ENCODE measurements around the gene RASA4B.
"Not testable (repeated sequence)": the region's sequence is repeated elsewhere in the genome, so short reads cannot be mapped to it uniquely, and the experiment has no call there.

Gene RASA4B

GRCh38 chr7:102510575-102510974 is 7.0 kb downstream of the RASA4B start:
- not testable (repeated sequence) for DNase-seq

DNA sequence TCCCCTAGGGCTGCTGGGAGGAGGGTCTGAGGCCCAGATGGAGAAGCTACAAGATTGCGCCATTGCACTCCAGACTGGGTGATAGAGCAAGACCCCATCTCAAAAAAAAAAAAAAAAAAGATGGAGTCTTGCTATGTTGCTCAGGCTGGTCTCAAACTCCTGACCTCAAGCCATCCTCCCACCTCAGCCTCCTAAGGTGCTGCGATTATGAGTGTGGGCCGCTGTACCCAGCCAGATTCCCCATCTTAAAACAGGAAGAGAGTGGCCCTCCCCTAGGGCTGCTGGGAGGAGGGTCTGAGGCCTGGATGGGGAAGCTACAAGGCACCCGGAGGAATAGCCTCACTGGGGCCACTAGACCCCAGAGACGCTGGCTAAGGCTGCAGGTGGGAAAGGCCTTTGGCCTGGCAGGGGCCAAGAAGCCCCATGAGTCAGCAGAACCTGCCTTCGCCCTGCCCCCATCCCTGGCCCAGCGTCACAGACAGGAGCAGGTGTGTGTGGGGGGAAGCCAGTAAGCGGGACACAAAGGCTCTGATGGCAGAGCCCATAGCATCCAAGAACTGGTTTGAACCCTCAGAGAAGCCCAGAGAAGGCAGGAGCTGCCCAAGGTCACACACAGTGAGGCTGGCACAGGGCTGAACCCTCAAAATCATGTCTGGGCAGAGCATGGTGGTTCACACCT is 10.0 kb downstream of the RASA4B start:
- not testable (repeated sequence) for DNase-seq

- not testable (repeated sequence) for DNase-seq
These were observed 12.0 kb downstream of the RASA4B start for GRCh38 chr7:102505298-102506185.

DNA sequence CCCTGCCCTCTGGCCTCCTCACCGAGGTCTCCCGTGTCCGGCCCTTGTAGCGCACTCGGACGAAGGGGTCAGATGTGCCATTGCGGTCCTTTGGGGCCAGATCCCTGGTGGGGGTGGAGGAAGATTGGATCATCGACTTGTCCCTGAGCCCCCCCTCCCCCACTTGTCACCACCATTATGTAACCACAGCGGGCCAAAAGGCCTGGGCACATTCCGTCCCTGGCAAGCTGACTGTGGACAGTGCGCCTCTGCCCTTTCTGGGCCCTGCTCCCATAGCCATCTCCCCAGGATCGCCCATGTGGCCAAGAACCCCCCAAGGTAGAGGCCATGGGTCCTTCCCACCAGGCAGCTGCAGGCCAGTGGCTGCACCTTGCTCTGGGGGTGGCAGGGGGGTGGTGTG is 14.4 kb downstream of the RASA4B start:
- DNase-seq, result not testable (repeated sequence)

- not testable (repeated sequence) for DNase-seq
These were observed 19.3 kb downstream of the RASA4B start for GRCh38 chr7:102498321-102498720.

- DNase-seq, result not testable (repeated sequence)
These were observed 20.3 kb downstream of the RASA4B start for GRCh38 chr7:102497308-102497707.

GRCh38 chr7:102496861-102497260 is 20.7 kb downstream of the RASA4B start:
- peak; percentile 2 for DNase-seq

DNA sequence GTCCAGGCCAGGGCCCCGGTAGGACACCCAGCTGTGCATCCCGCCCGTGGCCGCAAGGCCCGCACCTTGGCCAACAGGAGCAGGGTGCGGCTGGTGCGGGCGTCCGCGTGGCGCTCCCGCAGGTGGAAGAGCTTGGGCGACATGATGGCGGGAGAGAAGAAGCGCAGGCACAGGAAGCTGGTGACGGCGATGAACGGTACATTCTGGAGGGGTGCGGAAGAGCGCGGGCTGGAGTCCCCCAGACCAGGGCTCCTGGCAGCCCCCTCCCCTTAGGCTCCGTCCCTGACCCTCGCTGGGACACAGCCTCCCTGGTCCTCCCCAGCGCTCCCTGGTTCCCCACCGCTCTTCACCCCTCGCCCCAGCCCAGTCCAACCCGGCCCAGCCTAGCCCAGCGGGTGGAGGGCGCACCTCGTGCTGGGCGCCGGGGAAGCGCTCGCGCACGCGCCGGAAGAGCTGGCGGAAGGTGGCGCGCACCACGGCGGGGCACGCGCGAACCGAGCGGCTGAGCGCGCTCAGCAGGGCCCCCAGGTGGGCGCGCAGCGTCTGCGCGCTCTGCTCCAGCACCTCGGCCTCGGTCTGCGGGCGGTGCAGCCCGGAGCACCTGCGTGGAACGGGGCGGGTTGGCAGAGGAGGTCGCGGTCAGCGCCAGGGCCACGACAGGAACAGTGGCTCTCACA is 23.0 kb downstream of the RASA4B start:
- not testable (repeated sequence) for DNase-seq

DNA sequence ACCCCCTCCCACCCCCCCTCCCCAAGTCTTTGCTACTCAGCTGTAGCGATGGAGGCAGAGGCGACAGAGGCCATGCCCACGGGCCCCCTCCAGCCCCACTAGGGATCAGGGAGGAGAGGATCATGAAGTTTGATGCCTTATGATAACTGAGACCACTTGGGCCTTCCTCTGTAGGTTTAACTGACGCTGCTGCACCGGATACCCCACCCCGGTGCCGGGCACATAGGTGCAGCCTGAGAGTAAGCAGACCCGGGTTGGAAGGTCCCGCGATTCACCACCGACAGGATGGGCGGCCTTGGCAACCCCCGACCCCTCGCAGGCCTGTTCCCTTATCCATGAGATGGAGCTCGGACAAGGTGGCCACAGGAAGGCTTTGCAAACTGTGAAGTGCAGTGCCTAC is 23.6 kb downstream of the RASA4B start:
- not testable (repeated sequence) for DNase-seq

GRCh38 chr7:102493220-102493935 is 24.2 kb downstream of the RASA4B start:
- peak; percentile 21 for DNase-seq

DNA sequence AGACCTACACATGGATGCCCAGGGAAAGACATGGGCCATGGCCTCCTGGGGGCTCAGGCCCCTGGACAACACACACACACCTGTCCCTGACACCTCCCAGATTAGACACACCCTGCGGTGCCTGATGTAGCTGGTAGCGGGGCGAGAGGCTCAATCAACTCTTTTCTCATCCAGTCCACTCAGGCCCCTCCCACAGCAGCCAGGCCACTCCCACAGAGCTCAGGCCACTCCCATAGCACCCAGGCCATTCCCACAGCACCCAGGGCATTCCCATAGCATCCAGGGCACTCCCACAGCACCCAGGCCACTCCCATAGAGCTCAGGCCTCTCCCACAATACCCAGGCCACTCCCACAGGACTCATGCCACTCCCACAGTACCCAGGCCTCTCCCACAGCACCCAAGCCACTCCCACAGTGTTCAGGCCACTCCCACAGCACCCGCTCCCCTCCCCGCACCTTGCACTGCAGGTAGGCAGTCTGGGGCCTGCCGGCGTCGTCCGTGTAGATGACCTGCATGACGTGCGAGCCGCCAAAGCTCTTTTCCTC is 27.0 kb downstream of the RASA4B start:
- not testable (repeated sequence) for DNase-seq

- DNase-seq, result not testable (repeated sequence)
These were observed 33.3 kb downstream of the RASA4B start for GRCh38 chr7:102484317-102484716.

- not testable (repeated sequence) for DNase-seq
These were observed 35.6 kb downstream of the RASA4B start for GRCh38 chr7:102481962-102482361.

DNA sequence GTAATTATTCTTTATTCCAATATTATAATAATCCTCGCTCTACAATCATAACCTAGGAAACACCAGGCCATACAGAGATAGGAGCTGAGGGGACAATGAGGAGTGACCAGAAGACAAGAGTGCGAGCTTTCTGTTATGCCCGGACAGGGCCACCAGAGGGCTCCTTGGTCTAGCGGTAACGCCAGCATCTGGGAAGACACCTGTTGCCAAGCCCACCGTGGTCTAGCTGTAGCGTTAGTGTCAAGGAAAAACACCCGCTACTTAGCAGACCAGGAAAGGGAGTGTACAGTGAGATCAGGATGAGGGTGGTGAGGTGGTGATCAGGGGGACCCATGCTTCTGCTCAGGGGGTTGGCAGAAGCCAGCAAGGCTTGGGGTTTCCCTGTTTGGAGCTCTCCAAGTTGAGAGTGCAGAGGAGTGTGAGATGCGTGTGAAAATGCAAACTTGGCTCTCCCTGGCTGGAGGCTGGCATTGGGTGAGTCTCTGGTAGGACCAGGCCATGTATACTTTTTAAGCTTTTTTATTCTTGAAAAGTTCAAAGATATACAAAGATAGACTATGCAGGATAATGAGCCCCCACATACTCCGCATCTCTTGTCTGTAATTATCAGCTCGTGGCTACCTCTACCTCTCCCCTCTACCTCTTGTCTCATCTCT is 37.5 kb downstream of the RASA4B start:
- DNase-seq, result not testable (repeated sequence)

DNA sequence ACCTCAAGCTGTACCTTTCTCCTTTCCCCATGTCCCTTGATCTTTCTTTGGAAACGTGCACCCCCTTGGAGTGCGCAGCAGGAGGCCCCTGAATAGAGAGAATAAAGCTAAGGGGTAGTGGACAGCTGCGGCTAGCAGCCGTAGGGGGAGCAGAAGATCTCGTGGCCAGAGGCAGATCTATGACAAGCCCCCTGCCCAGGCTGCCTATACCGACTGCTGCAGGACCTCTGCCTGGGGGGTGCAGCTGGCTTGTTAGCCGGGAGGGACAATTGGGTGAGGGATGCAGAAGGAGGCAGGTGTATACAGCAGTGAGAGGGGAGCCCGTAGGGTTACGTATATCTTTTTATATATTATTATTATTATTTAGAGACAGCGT is 38.4 kb downstream of the RASA4B start:
- not testable (repeated sequence) for DNase-seq

GRCh38 chr7:102478314-102479208 is 39.0 kb downstream of the RASA4B start, which contains the start of gene POLR2J:
TSS of gene POLR2J (minus strand) at chr7:102478922. CDS start at chr7:102478860, 62 bp downstream.
- DNase-seq, result peak; percentile 87

- not testable (repeated sequence) for DNase-seq
These were observed 42.7 kb downstream of the RASA4B start for GRCh38 chr7:102474736-102475435.

GRCh38 chr7:102474116-102474515 is 43.5 kb downstream of the RASA4B start:
- not testable (repeated sequence) for DNase-seq

GRCh38 chr7:102473271-102473991 is 44.1 kb downstream of the RASA4B start:
- DNase-seq, result no peak

All from CD4-positive, alpha-beta T cell treated with Interleukin-17A for 4 hours (primary cell).